HL-60 (cell line): Measurements from ENCODE around the gene NTRK2.
A peak's percentile ranks its signal among the peaks of the same experiment; 100 is the strongest.

ENCODE experiments used
- DNase-seq, 2 experiments: peaks; one replicate each; pipeline ENCODE4 v3.0.0-alpha.2; 2010 to 2020; ENCODE audit warnings: low read depth in 1 of 2, low spot score in 1 of 2
- H3K27ac ChIP-seq: fragments of 250-450 bp; sonication (Bioruptor Pico); replicated peaks from 2 replicates; pipeline ENCODE4 v1.5.1; 2020; ENCODE audit warnings: mild to moderate bottlenecking, moderate library complexity
- H3K27me3 ChIP-seq: fragments of 250-450 bp; sonication (Bioruptor Pico); 2 replicates; pipeline ENCODE4 v1.5.1; 2021; ENCODE audit warnings: mild to moderate bottlenecking, moderate library complexity; ENCODE audit not compliant: insufficient read depth, poor library complexity, severe bottlenecking
- H3K4me3 ChIP-seq: replicated peaks from 2 replicates; pipeline ENCODE4 v1.5.1; 2011; ENCODE audit warnings: mild to moderate bottlenecking, control low read depth, low read length; ENCODE audit not compliant: insufficient read depth
- CTCF ChIP-seq: IDR thresholded peaks from one replicate; pipeline ENCODE4 v1.5.1; 2011; ENCODE audit warnings: low read length, control low read depth, inconsistent platforms; ENCODE audit not compliant: insufficient read depth
- GABPA ChIP-seq: IDR thresholded peaks from 2 replicates; pipeline ENCODE4 v1.6.1; 2012; ENCODE audit warnings: low read depth
- POLR2AphosphoS5 ChIP-seq: IDR thresholded peaks from 2 replicates; pipeline ENCODE4 v1.6.1; 2012; ENCODE audit warnings: low read depth
- REST ChIP-seq: IDR thresholded peaks from 2 replicates; pipeline ENCODE4 v1.6.1; 2012; ENCODE audit warnings: low read depth; ENCODE audit not compliant: insufficient replicate concordance
- SPI1 ChIP-seq: IDR thresholded peaks from 2 replicates; pipeline ENCODE4 v1.6.1; 2012; ENCODE audit warnings: low read depth, mild to moderate bottlenecking, borderline replicate concordance

NTRK2 gene

GRCh38 chr9:84988621-84989020, 319.1 kb downstream of the NTRK2 start:
- no peak overlapping the region for H3K27ac ChIP-seq
- no peak overlapping the region for H3K4me3 ChIP-seq
- TF ChIP-seq SPI1 (no peak), REST (no peak), POLR2AphosphoS5 (no peak), GABPA (no peak), CTCF (no peak)
- DNase-seq = no peak
- H3K27me3 ChIP-seq = peaks cover 7% of the 10 kb centered on the region

GRCh38 chr9:84990416-84990815, 320.9 kb downstream of the NTRK2 start:
- TF ChIP-seq GABPA (no peak), REST (no peak), SPI1 (no peak), POLR2AphosphoS5 (no peak), CTCF (no peak)

GRCh38 chr9:84990850-84991513, 321.5 kb downstream of the NTRK2 start:
- no peak for TF ChIP-seq SPI1
- no peak for TF ChIP-seq REST
- TF ChIP-seq GABPA = no peak
- no peak for TF ChIP-seq CTCF
- TF ChIP-seq POLR2AphosphoS5 = no peak
- DNase-seq = no peak
- peaks cover 3% of the 10 kb centered on the region for H3K27me3 ChIP-seq
- H3K27ac ChIP-seq = no peak overlapping the region
- H3K4me3 ChIP-seq = no peak overlapping the region

More at GRCh38 chr9:84990416-84990815, 320.9 kb downstream of the NTRK2 start:
- peaks cover 3% of the 10 kb centered on the region for H3K27me3 ChIP-seq
- H3K27ac ChIP-seq = no peak overlapping the region
- DNase-seq = peak in 1 of 2 experiments; percentile 3
- H3K4me3 ChIP-seq = no peak overlapping the region
